Measurements from ENCODE around the gene SERTAD2.

Gene SERTAD2

GRCh38 chr2:64653109-64654062, at the start of gene SERTAD2:
Gene SERTAD2, minus strand, starts transcription at chr2:64653913. Its CDS starts 17,042 bp downstream, at chr2:64636871.
- peak; percentile 89 to 93 for DNase-seq

- no peak for DNase-seq
These were observed 46.6 kb upstream of the SERTAD2 start for GRCh38 chr2:64700133-64700809.

GRCh38 chr2:64699712-64700111, 46.0 kb upstream of the SERTAD2 start:
- peak; percentile 44 to 46 for DNase-seq

GRCh38 chr2:64698668-64699444, 45.1 kb upstream of the SERTAD2 start:
- peak in 1 of 2 donors; percentile 8 for DNase-seq

GRCh38 chr2:64698177-64698643, 44.5 kb upstream of the SERTAD2 start:
- DNase-seq, result no peak

GRCh38 chr2:64697297-64698176, 43.8 kb upstream of the SERTAD2 start:
- DNase-seq, result no peak

GRCh38 chr2:64696636-64697035, 42.9 kb upstream of the SERTAD2 start:
- DNase-seq, result no peak

- no peak for DNase-seq
These were observed 42.1 kb upstream of the SERTAD2 start for GRCh38 chr2:64695721-64696261.

- no peak for DNase-seq
These were observed 38.7 kb upstream of the SERTAD2 start for GRCh38 chr2:64692401-64692800.

GRCh38 chr2:64688909-64689308, 35.2 kb upstream of the SERTAD2 start:
- DNase-seq, result no peak

GRCh38 chr2:64686283-64686956, 32.7 kb upstream of the SERTAD2 start:
- no peak for DNase-seq

GRCh38 chr2:64685430-64685829, 31.7 kb upstream of the SERTAD2 start:
- no peak for DNase-seq

GRCh38 chr2:64683771-64684510, 30.2 kb upstream of the SERTAD2 start:
- DNase-seq, result no peak

GRCh38 chr2:64681479-64681967, 27.8 kb upstream of the SERTAD2 start:
- no peak for DNase-seq

- no peak for DNase-seq
These were observed 26.1 kb upstream of the SERTAD2 start for GRCh38 chr2:64679673-64680425.

- DNase-seq, result no peak
These were observed 25.3 kb upstream of the SERTAD2 start for GRCh38 chr2:64678771-64679590.

- DNase-seq, result no peak
These were observed 23.8 kb upstream of the SERTAD2 start for GRCh38 chr2:64677530-64677929.

GRCh38 chr2:64675860-64676259, 22.1 kb upstream of the SERTAD2 start:
- no peak for DNase-seq

All from CD4-positive, alpha-beta T cell treated with Interleukin-1 beta for 1 hour (primary cell).